RPMI7951 (cell line): Measurements from ENCODE around the gene RSAD1. TPM values are rescaled to one million over a fixed set of nuclear protein-coding genes. Genes with fewer than 3 reads are reported as not detected.

ENCODE experiments used
- DNase-seq: peaks from one replicate; pipeline ENCODE4 v3.0.0-alpha.2; 2012; ENCODE audit warnings: low read depth
- total RNA-seq: library from RNA; depleted of rRNA; stranded (reverse); fragments of >200 nt; shearing (Covaris generic); gene quantifications from 2 replicates; pipeline ENCODE4 v1.2.3, GENCODE V29; 2014; rRNA removed

Gene RSAD1
- 10.0 and 11.1 TPM in 2 replicates for total RNA-seq

- DNase-seq, result peak; percentile 85
Observed at GRCh38 chr17:50478391-50479381, at the start of gene RSAD1. Gene RSAD1, plus strand, starts transcription at chr17:50478860. Its CDS starts 25 bp downstream, at chr17:50478885.

- no peak for DNase-seq
Observed at GRCh38 chr17:50429793-50430192, 48.9 kb upstream of the RSAD1 start.

- DNase-seq, result no peak
Observed at GRCh38 chr17:50430821-50431618, 47.6 kb upstream of the RSAD1 start.

GRCh38 chr17:50432125-50432762 is 46.4 kb upstream of the RSAD1 start:
- DNase-seq, result no peak

GRCh38 chr17:50437409-50437808 is 41.3 kb upstream of the RSAD1 start:
- DNase-seq, result no peak

- DNase-seq, result no peak
Observed at GRCh38 chr17:50439008-50439407, 39.7 kb upstream of the RSAD1 start.

- DNase-seq, result no peak
Observed at GRCh38 chr17:50440172-50440837, 38.4 kb upstream of the RSAD1 start.

GRCh38 chr17:50440838-50441829 is 37.5 kb upstream of the RSAD1 start:
- DNase-seq, result no peak

- no peak for DNase-seq
Observed at GRCh38 chr17:50443505-50443974, 35.1 kb upstream of the RSAD1 start.

- DNase-seq, result no peak
Observed at GRCh38 chr17:50444841-50445715, 33.6 kb upstream of the RSAD1 start.

GRCh38 chr17:50445730-50446325 is 32.8 kb upstream of the RSAD1 start:
- DNase-seq, result no peak

- no peak for DNase-seq
Observed at GRCh38 chr17:50447870-50448595, 30.6 kb upstream of the RSAD1 start.

- no peak for DNase-seq
Observed at GRCh38 chr17:50448643-50449042, 30.0 kb upstream of the RSAD1 start.

GRCh38 chr17:50451943-50452629 is 26.6 kb upstream of the RSAD1 start:
- DNase-seq, result no peak

- peak; percentile 34 for DNase-seq
Observed at GRCh38 chr17:50452630-50453300, 25.9 kb upstream of the RSAD1 start.

- DNase-seq, result no peak
Observed at GRCh38 chr17:50453901-50454300, 24.8 kb upstream of the RSAD1 start.

- DNase-seq, result no peak
Observed at GRCh38 chr17:50457621-50458020, 21.0 kb upstream of the RSAD1 start.
